Measurements from ENCODE around the gene TCAF1.
A peak's percentile ranks its signal among the peaks of the same experiment; 100 is the strongest.

TCAF1 gene, protein sequence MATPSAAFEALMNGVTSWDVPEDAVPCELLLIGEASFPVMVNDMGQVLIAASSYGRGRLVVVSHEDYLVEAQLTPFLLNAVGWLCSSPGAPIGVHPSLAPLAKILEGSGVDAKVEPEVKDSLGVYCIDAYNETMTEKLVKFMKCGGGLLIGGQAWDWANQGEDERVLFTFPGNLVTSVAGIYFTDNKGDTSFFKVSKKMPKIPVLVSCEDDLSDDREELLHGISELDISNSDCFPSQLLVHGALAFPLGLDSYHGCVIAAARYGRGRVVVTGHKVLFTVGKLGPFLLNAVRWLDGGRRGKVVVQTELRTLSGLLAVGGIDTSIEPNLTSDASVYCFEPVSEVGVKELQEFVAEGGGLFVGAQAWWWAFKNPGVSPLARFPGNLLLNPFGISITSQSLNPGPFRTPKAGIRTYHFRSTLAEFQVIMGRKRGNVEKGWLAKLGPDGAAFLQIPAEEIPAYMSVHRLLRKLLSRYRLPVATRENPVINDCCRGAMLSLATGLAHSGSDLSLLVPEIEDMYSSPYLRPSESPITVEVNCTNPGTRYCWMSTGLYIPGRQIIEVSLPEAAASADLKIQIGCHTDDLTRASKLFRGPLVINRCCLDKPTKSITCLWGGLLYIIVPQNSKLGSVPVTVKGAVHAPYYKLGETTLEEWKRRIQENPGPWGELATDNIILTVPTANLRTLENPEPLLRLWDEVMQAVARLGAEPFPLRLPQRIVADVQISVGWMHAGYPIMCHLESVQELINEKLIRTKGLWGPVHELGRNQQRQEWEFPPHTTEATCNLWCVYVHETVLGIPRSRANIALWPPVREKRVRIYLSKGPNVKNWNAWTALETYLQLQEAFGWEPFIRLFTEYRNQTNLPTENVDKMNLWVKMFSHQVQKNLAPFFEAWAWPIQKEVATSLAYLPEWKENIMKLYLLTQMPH

DNA sequence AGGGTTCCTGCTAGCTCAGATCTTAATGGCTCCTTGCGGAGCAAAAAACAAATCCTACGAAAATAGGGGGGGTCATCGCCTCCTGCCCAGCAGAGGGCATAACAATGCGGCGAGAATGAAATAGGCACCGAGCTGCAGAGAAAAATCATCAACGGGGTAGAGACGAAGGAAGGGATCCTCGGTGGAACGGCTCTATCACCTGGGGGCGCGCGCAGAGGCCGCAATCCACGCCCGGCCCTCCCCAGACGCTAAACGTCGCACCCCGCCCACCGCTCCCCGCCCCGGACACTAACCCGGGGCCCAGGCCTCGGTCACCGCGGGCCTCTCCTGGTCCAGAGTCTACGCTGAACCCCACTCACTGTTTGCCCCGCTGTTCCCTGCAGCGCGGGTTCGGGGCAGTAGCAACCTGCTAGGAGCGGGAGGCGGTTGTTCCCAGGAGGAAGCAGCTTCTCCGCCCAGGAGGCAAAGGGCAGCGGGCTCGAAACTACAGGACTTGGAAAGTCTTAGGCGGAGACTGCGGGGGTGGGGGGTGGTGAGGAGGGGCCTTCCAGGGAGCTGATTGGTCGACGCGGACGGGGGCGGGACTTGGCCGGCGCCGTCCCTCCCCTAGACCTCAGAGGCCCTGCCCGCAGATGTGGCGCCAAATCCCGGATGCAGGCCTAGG, at the start of gene TCAF1:
Gene TCAF1 (minus strand): TSS at position 509 of the 664 bp plus-strand sequence. CDS start 25,568 bp downstream, outside the sequence.
- Histone ChIP-seq H3K79me2 (ENCODE audit: low read length) (peaks cover 31% of the 10 kb centered on the region), H3K4me1 (ENCODE audit: low read length) (peaks cover 10% of the 10 kb centered on the region; the same call in 1 of the 2 replicates), H3K27me3 (replicated peaks; ENCODE audit: insufficient read depth, low read length) (no peaks in the 10 kb centered on the region), H3K27ac (ENCODE audit: low read length) (peak within 1 kb of the TSS; percentile 64; the same call in 1 of the 2 replicates), H3F3A (ENCODE audit: insufficient read depth, low read length) (peaks cover 9% of the 10 kb centered on the region; the same call in 1 of the 2 replicates), H3K36me3 (replicated peaks; ENCODE audit: insufficient read depth, low read length) (no peaks in the 10 kb centered on the region), H3K9me2 (replicated peaks; ENCODE audit: insufficient read depth, low read length) (no peaks in the 10 kb centered on the region), H3K4me3 (ENCODE audit: low read length) (peak within 1 kb of the TSS; percentile 72), H3K9ac (ENCODE audit: low read length) (peak within 1 kb of the TSS; percentile 67), H2AFZ (ENCODE audit: low read length) (peak within 1 kb of the TSS; percentile 80), H3K9me3 (replicated peaks; ENCODE audit: insufficient read depth, low read length) (no peaks in the 10 kb centered on the region), H4K20me1 (ENCODE audit: insufficient read depth, low read length) (no peaks in the 10 kb centered on the region), H3K4me2 (ENCODE audit: low read depth, low read length) (peak within 1 kb of the TSS; percentile 59)
- no peak for TF ChIP-seq EZH2 (optimal IDR thresholded peaks at IDR 0.05; ENCODE audit: low read depth, low read length)
- TF ChIP-seq, protein P1, sequence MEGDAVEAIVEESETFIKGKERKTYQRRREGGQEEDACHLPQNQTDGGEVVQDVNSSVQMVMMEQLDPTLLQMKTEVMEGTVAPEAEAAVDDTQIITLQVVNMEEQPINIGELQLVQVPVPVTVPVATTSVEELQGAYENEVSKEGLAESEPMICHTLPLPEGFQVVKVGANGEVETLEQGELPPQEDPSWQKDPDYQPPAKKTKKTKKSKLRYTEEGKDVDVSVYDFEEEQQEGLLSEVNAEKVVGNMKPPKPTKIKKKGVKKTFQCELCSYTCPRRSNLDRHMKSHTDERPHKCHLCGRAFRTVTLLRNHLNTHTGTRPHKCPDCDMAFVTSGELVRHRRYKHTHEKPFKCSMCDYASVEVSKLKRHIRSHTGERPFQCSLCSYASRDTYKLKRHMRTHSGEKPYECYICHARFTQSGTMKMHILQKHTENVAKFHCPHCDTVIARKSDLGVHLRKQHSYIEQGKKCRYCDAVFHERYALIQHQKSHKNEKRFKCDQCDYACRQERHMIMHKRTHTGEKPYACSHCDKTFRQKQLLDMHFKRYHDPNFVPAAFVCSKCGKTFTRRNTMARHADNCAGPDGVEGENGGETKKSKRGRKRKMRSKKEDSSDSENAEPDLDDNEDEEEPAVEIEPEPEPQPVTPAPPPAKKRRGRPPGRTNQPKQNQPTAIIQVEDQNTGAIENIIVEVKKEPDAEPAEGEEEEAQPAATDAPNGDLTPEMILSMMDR (IDR thresholded peaks at IDR 0.05; ENCODE audit: low read length) = peak; percentile 58
- peak; percentile 95 for DNase-seq

DNA sequence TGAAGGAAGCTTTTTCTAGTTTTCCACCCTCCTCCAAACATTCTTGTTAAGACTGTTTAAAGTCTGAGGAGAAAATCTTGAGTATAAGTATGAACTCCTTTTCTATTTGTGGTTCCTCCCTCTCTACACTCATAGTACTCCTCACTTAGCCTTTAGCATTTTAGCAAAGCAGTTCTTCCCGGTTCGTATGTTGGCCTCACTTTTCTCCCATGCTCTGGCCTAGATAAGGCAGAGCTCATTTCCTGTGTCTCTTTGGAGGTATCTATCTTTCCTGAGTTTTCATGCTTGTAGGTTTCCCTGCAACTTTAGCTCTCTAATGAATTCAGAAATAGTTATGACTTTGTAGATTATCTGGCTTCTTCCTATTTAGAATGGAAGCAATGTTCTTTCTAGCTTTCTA, 46.8 kb upstream of the TCAF1 start:
- Histone ChIP-seq H3K27me3 (replicated peaks; ENCODE audit: insufficient read depth, low read length) (no peaks in the 10 kb centered on the region), H3K9ac (ENCODE audit: low read length) (no peak overlapping the region), H3K9me2 (replicated peaks; ENCODE audit: insufficient read depth, low read length) (no peaks in the 10 kb centered on the region), H3K4me1 (ENCODE audit: low read length) (no peaks in the 10 kb centered on the region), H3K4me3 (ENCODE audit: low read length) (no peak overlapping the region), H3K9me3 (replicated peaks; ENCODE audit: insufficient read depth, low read length) (no peaks in the 10 kb centered on the region), H3K79me2 (ENCODE audit: low read length) (no peaks in the 10 kb centered on the region), H2AFZ (ENCODE audit: low read length) (no peak overlapping the region), H3F3A (ENCODE audit: insufficient read depth, low read length) (no peaks in the 10 kb centered on the region), H3K27ac (ENCODE audit: low read length) (no peak overlapping the region), H3K4me2 (ENCODE audit: low read depth, low read length) (no peak overlapping the region), H4K20me1 (ENCODE audit: insufficient read depth, low read length) (no peaks in the 10 kb centered on the region), H3K36me3 (replicated peaks; ENCODE audit: insufficient read depth, low read length) (no peaks in the 10 kb centered on the region)
- no peak for TF ChIP-seq EZH2 (optimal IDR thresholded peaks at IDR 0.05; ENCODE audit: low read depth, low read length)
- TF ChIP-seq, protein P1 (IDR thresholded peaks at IDR 0.05; ENCODE audit: low read length) = no peak
- TF ChIP-seq EZH2phosphoT487 (IDR thresholded peaks at IDR 0.05; ENCODE audit: low read length) = no peak
- no peak for DNase-seq

DNA sequence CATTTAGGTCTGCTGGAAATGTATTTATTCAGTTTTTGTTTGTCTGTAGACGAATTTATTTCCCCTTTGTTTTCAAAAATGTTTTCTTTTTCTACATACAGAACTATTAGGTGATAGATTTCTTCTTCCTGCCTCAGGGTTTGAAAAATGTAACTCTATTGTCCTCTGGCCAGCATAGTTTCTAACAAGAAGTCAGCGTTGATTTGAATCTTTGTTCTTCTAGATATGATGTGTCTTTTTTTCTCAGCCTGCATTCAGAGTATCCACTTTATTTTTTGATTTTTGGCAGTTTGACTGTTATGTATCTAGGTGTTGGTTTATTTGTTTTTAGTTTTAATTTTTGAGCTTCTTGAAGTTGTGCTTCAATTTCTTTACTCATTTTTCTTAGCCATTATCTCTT, 45.1 kb upstream of the TCAF1 start:
- Histone ChIP-seq H3K79me2 (ENCODE audit: low read length) (no peaks in the 10 kb centered on the region), H3K9me3 (replicated peaks; ENCODE audit: insufficient read depth, low read length) (no peaks in the 10 kb centered on the region), H3K9me2 (replicated peaks; ENCODE audit: insufficient read depth, low read length) (no peaks in the 10 kb centered on the region), H3K27ac (ENCODE audit: low read length) (no peak overlapping the region), H3K36me3 (replicated peaks; ENCODE audit: insufficient read depth, low read length) (no peaks in the 10 kb centered on the region), H3F3A (ENCODE audit: insufficient read depth, low read length) (no peaks in the 10 kb centered on the region), H3K4me1 (ENCODE audit: low read length) (no peaks in the 10 kb centered on the region), H3K9ac (ENCODE audit: low read length) (no peak overlapping the region), H3K4me3 (ENCODE audit: low read length) (no peak overlapping the region), H4K20me1 (ENCODE audit: insufficient read depth, low read length) (no peaks in the 10 kb centered on the region), H3K27me3 (replicated peaks; ENCODE audit: insufficient read depth, low read length) (no peaks in the 10 kb centered on the region), H3K4me2 (ENCODE audit: low read depth, low read length) (no peak overlapping the region), H2AFZ (ENCODE audit: low read length) (no peak overlapping the region)
- no peak for DNase-seq
- TF ChIP-seq EZH2phosphoT487 (IDR thresholded peaks at IDR 0.05; ENCODE audit: low read length) (no peak), EZH2 (optimal IDR thresholded peaks at IDR 0.05; ENCODE audit: low read depth, low read length) (no peak)
- TF ChIP-seq, protein P1 (IDR thresholded peaks at IDR 0.05; ENCODE audit: low read length) = no peak
